Heart right ventricle (tissue), 16 donors: Measurements from ENCODE around the gene CALHM5. TPM values are rescaled to one million over a fixed set of nuclear protein-coding genes. Genes with fewer than 3 reads are reported as not detected.

Experiments used
- ATAC-seq, 8 donors: fragments of 200-7000 bp; cut with Tn5 transposase; one replicate each; pipeline ENCODE4 v1.9.1; 2020; ENCODE audit warnings: mild to moderate bottlenecking in 8 of 8, moderate library complexity in 8 of 8, moderate number of reproducible peaks in 1 of 8
- DNase-seq, 2 donors: peaks; one replicate each; pipeline ENCODE4 v3.0.0-alpha.2; 2020
- H3K27ac ChIP-seq, 10 donors: fragments of 200-600 bp; sonication (generic) in 2 of 10; one replicate each; pipeline versions ENCODE4 v1.5.0 to v1.8.0; 2020 to 2022; ENCODE audit warnings: mild to moderate bottlenecking in 3 of 10
- H3K27me3 ChIP-seq, 7 donors: fragments of 200-600 bp; one replicate each; pipeline ENCODE4 v1.8.0; 2021 to 2022; ENCODE audit warnings: mild to moderate bottlenecking in 2 of 7
- H3K36me3 ChIP-seq, 9 donors: fragments of 200-600 bp; sonication (generic) in 1 of 9; one replicate each; pipeline versions ENCODE4 v1.5.0 to v1.8.0; 2020 to 2022; ENCODE audit warnings: mild to moderate bottlenecking in 2 of 9
- H3K4me1 ChIP-seq, 9 donors: fragments of 200-600 bp; sonication (generic) in 1 of 9; one replicate each; pipeline versions ENCODE4 v1.5.0 to v1.8.0; 2020 to 2022; ENCODE audit warnings: mild to moderate bottlenecking in 4 of 9
- H3K4me3 ChIP-seq, 10 donors: fragments of 200-600 bp; sonication (generic) in 2 of 10; one replicate each; pipeline versions ENCODE4 v1.5.0 to v1.8.0; 2020 to 2022; ENCODE audit warnings: mild to moderate bottlenecking in 7 of 10, moderate library complexity in 2 of 10
- H3K9me3 ChIP-seq, 11 donors: fragments of 200-600 bp in 10 of 11; sonication (generic) in 2 of 11; one replicate each; pipeline versions ENCODE4 v1.5.0 to v1.8.0; 2013 to 2022; ENCODE audit warnings: mild to moderate bottlenecking in 2 of 11, control low read depth in 1 of 11, moderate library complexity in 1 of 11
- WGBS, 2 donors: extraction: QIAGEN DNeasy Blood & Tissue Kit; methylation state at CpG; one replicate each; pipeline ENCODE4 v1.1.7; 2013; ENCODE audit warnings: inconsistent platforms in 1 of 2; 5-methylcytosine and 5-hydroxymethylcytosine counted together
- intact Hi-C, 10 donors: fragments of 100-400 bp; cut with DNase I; formaldehyde crosslinking; loops; one replicate each; pipeline versions ENCODE4 v1.11.1 to v1.14.2; 2022
- polyA plus RNA-seq, 2 donors: library from polyadenylated mRNA; stranded (reverse); fragments of 200-250 nt; gene quantifications; one replicate each; pipeline ENCODE4 v1.2.3, GENCODE V29; 2013
- total RNA-seq, 10 donors: library from RNA; stranded (reverse); fragmentation: NEBNext Ultra II Directional in 3 of 10; extraction: Animal tissue kit (Norgen Biotek cat#: 25700) in 3 of 10; gene quantifications; one replicate each; pipeline versions ENCODE4 v1.2.1 to v1.2.4, GENCODE V29; 2021 to 2023
- TF ChIP-seq, protein P1 (sequence below), 9 donors: fragments of 200-600 bp; sonication (generic) in 2 of 9; IDR thresholded peaks; one replicate each; pipeline versions ENCODE4 v1.5.0 to v1.8.0; 2021 to 2022; ENCODE audit warnings: antibody characterized with exemption in 9 of 9, mild to moderate bottlenecking in 5 of 9, moderate library complexity in 1 of 9
- donor health status: Arrhythmogenic right ventricular cardiomyopathy.
- donor health status: ischemic (EF 13 %, LVEDD 7.1; RV severe dilation, severe dysfunction).
- donor health status: healthy with polysubstance abuse.
- donor health status: DM: no; HTN: yes; CAD: no.
- donor health status: DM: no; HTN: no; CAD: no.
- donor health status: ischemic (EF 25% LVEDD 6.9; RV normal size, moderate dysfunction).
- donor health status: ischemic (EF 25% LVEDD 5.7; RV mildly dilated, moderate dysfunction).
- donor health status: healthy.
- donor health status: DM: yes; HTN: yes; CAD: no.
- donor health status: Ischemic cardiomyopathy.
- donor health status: ischemic (EF 35%, LVEDD 5.7; RV mildly dilated, moderate dysfunction).
- donor health status: nonischemic (EF 11% LVEDD 7.7; RV severe dilation, severe dysfunction).
- donor health status: DM: yes; HTN: yes; CAD: no.
- donor health status: PGD.
- donor health status: ischemic (EF 29% LVEDD 5.4; RV normal size, mild dysfunction).
- donor health status: nonischemic (EF 23%, LVEDD 6.1; RV moderate dilation, normal function).

The CALHM5 gene
- total and polyA plus RNA-seq, 12 donors, result 1.1 to 2.8 (median 1.4) TPM

DNA sequence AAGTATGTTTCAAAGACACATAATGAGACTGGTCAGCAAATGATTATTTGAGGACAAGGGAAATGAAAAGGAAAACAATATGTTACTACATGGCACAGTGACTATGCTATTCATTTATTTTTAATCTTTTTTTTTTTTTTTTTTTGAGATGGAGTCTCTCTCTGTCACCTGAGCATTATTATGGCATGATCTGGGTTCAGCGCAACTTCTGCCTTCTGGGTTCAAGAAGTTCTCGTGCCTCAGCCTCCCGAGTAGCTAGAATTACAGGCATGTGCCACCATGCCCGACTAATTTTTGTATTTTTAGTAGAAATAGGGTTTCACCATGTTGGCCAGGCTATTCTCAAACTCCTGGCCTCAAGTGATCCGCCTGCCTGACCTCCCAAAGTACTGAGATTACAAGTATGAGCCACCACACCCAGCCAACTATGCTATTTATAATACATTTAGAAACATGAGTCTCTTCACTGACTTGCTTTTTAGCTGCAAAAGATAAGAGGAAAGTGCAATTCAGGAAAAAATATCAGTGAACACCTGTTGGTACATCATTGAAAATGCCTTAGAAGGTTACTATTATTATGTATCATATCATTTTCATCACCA lies 45.5 kb downstream of the CALHM5 start:
- no peaks in the 10 kb centered on the region for H3K9me3 ChIP-seq
- DNase-seq (no peak), ATAC-seq (peak in 1 of 8 donors; percentile 49)
- TF ChIP-seq, protein P1, sequence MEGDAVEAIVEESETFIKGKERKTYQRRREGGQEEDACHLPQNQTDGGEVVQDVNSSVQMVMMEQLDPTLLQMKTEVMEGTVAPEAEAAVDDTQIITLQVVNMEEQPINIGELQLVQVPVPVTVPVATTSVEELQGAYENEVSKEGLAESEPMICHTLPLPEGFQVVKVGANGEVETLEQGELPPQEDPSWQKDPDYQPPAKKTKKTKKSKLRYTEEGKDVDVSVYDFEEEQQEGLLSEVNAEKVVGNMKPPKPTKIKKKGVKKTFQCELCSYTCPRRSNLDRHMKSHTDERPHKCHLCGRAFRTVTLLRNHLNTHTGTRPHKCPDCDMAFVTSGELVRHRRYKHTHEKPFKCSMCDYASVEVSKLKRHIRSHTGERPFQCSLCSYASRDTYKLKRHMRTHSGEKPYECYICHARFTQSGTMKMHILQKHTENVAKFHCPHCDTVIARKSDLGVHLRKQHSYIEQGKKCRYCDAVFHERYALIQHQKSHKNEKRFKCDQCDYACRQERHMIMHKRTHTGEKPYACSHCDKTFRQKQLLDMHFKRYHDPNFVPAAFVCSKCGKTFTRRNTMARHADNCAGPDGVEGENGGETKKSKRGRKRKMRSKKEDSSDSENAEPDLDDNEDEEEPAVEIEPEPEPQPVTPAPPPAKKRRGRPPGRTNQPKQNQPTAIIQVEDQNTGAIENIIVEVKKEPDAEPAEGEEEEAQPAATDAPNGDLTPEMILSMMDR (IDR thresholded peaks at IDR 0.05), result no peak
- no peaks in the 10 kb centered on the region for H3K36me3 ChIP-seq
- peaks cover 0 to 12% (median 8%) of the 10 kb centered on the region in 9 donors for H3K4me1 ChIP-seq
- peaks cover 0 to 8% (median 0%) of the 10 kb centered on the region in 7 donors for H3K27me3 ChIP-seq
- H3K27ac ChIP-seq, result peak overlapping the region in 2 of 10 donors; percentile 38 to 45
- 80 to 84% methylated on average over 5 of the region's 5 CpGs for WGBS, 2 donors
- no peak overlapping the region for H3K4me3 ChIP-seq
- intact Hi-C loops, result no loop called here

DNA sequence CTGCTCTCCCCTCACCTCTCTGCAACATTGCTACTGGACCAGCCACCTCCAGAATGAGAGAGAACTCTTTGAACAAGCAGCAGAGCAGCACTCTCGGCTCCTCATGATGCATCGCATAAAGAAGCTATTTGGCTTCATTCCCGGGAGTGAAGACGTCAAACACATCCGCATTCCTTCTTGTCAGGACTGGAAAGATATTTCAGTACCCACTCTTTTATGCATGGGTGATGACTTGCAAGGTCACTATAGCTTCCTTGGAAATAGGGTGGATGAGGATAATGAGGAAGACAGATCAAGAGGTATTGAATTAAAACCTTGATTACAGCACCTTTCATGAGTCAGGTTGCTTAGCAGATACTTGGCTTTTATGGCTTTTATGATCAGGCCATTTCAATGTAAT lies 46.5 kb downstream of the CALHM5 start:
- intact Hi-C loops, result loop anchor here in 1 of 10 donors (2.0 kb wide), 1 partner anchor 21 kb away; no protein-coding TSS in a partner anchor
- peaks cover 0 to 12% (median 8%) of the 10 kb centered on the region in 9 donors for H3K4me1 ChIP-seq
- peak in 1 of 2 donors; percentile 61 for DNase-seq
- TF ChIP-seq, protein P1 (IDR thresholded peaks at IDR 0.05), result no peak
- H3K9me3 ChIP-seq, result no peaks in the 10 kb centered on the region
- H3K27me3 ChIP-seq, result peaks cover 0 to 8% (median 0%) of the 10 kb centered on the region in 7 donors
- H3K36me3 ChIP-seq, result no peaks in the 10 kb centered on the region
- H3K27ac ChIP-seq, result peak overlapping the region in 4 of 10 donors; percentile 12 to 45 (median 36)
- whole genome bisulfite sequencing, 2 donors, result 1 to 12% methylated on average over 5 of the region's 5 CpGs
- H3K4me3 ChIP-seq, result no peak overlapping the region
- peak; percentile 36 to 93 (median 86) for ATAC-seq

DNA sequence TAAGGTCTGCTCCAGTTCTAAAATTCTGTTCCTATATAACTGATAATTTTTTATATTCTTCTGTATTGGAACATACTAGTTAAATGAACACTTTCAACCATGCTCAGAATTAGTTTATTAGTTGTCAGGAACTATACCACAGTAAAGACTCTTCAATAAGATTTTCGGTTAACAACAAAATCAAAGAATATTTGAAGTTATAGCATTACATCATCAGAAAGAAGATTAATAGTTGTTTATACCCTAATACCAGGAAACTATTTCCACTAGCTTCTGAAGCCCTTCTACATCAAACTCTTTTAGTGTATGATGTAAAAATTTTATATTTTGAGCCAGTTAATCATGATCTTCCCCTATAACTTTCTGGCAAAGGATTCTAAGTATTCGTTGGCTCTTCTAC lies 48.7 kb downstream of the CALHM5 start:
- H3K27me3 ChIP-seq, result peaks cover 0 to 3% (median 0%) of the 10 kb centered on the region in 7 donors
- H3K4me1 ChIP-seq, result peaks cover 0 to 12% (median 8%) of the 10 kb centered on the region in 9 donors
- DNase-seq (no peak), ATAC-seq (no peak)
- TF ChIP-seq, protein P1 (IDR thresholded peaks at IDR 0.05), result no peak
- no peaks in the 10 kb centered on the region for H3K36me3 ChIP-seq
- no peak overlapping the region for H3K4me3 ChIP-seq
- H3K9me3 ChIP-seq, result no peaks in the 10 kb centered on the region
- H3K27ac ChIP-seq, result no peak overlapping the region
- WGBS, 2 donors, result 90 to 92% methylated on average over 2 of the region's 2 CpGs
- intact Hi-C loops, result loop anchor here in 9 of 10 donors (2.0 to 10.0 kb wide), 7 partner anchors 23 to 345 kb away; partner anchors contain the start of gene TSPYL1 (in 3 of the 9)

DNA sequence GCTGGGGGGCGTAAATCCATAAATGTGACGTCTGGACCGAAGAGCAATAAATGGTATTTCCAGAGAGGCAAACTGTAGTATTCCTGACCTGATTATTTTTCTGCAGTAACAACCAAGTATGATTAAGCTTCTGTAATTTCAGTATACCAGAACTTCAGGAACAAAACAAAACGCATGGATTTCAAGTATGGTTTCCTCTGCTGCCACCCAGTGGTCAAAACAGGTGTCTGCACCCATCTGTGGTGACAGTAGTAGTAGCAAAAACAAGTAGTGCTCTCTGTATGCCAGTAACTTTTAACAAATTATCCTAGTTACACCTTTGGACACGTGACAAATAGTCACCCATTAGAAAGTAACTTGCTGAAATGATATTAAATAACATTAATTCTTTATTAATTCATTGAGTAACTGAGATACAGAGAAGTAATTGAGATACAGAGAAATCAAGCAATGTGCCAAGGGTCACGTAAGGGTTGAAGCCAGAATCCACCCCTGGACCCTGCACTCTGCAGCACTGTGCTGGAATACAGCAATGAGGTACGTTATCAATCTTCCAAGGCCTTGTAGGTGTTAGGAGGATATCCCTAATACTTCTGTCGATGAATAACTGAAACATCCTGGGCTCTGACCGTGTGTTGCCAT lies 50.1 kb downstream of the CALHM5 start:
- whole genome bisulfite sequencing, 2 donors, result 51% methylated on average over 9 of the region's 9 CpGs

More for the DNA sequence above, 50.1 kb downstream of the CALHM5 start:
- peak overlapping the region in 1 of 10 donors; percentile 4 for H3K4me3 ChIP-seq
- intact Hi-C loops, result loop anchor here in 9 of 10 donors (1.0 to 10.0 kb wide), 8 partner anchors 25 to 347 kb away; partner anchors contain the start of gene TSPYL1 (in 3 of the 9)
- no peaks in the 10 kb centered on the region for H3K36me3 ChIP-seq
- DNase-seq (peak; percentile 64 to 71), ATAC-seq (peak in 7 of 8 donors; percentile 43 to 67 (median 65))
- TF ChIP-seq, protein P1 (IDR thresholded peaks at IDR 0.05), result peak; percentile 81 to 96 (median 95)
- H3K27ac ChIP-seq, result no peak overlapping the region
- H3K4me1 ChIP-seq, result peaks cover 0 to 12% (median 8%) of the 10 kb centered on the region in 9 donors
- H3K9me3 ChIP-seq, result no peaks in the 10 kb centered on the region
- H3K27me3 ChIP-seq, result peaks cover 0 to 3% (median 0%) of the 10 kb centered on the region in 7 donors
